SK-N-SH treated with all-trans-retinoic acid at 6 μM for 48 hours (cell line): ENCODE results near the gene ARID5B.

Source experiments
- ATAC-seq: fragments of 200-7000 bp; cut with Tn5 transposase; 3 replicates; pipeline ENCODE4 v1.9.1; 2020; ENCODE audit warnings: mild to moderate bottlenecking, moderate library complexity
- ARNTL ChIP-seq: fragments of 450-650 bp; formaldehyde crosslinking; IDR thresholded peaks from 2 replicates; pipeline ENCODE4 v1.5.0; 2020; ENCODE audit warnings: low read depth, mild to moderate bottlenecking, moderate library complexity, borderline replicate concordance
- CSDC2 ChIP-seq: fragments of 250-450 bp; sonication (Bioruptor Pico); IDR thresholded peaks from 2 replicates; pipeline ENCODE4 v1.5.0; 2020; ENCODE audit warnings: mild to moderate bottlenecking, moderate library complexity
- ESRRG ChIP-seq: fragments of 250-450 bp; sonication (Bioruptor Pico); IDR thresholded peaks from 2 replicates; pipeline ENCODE4 v1.6.1; 2021; ENCODE audit warnings: mild to moderate bottlenecking
- ISL1 ChIP-seq: fragments of 250-450 bp; sonication (Bioruptor Pico); IDR thresholded peaks from 2 replicates; pipeline ENCODE4 v2.1.2; 2022; ENCODE audit warnings: mild to moderate bottlenecking, moderate library complexity
- OSR1 ChIP-seq: fragments of 250-450 bp; sonication (Bioruptor Pico); IDR thresholded peaks from 2 replicates; pipeline ENCODE4 v1.8.0; 2022; ENCODE audit warnings: moderate library complexity, mild to moderate bottlenecking, inconsistent platforms
- PPARA ChIP-seq: fragments of 250-450 bp; sonication (Bioruptor Pico); IDR thresholded peaks from 2 replicates; pipeline ENCODE4 v1.5.0; 2020; ENCODE audit warnings: mild to moderate bottlenecking, borderline replicate concordance
- RARB ChIP-seq: fragments of 250-450 bp; sonication (Bioruptor Pico); IDR thresholded peaks from 2 replicates; pipeline ENCODE4 v1.8.0; 2021; ENCODE audit warnings: mild to moderate bottlenecking, moderate library complexity
- SNAI2 ChIP-seq: fragments of 250-450 bp; sonication (Bioruptor Pico); IDR thresholded peaks from 2 replicates; pipeline ENCODE4 v1.5.0; 2020; ENCODE audit warnings: mild to moderate bottlenecking, moderate library complexity
- TCF4 ChIP-seq: fragments of 250-450 bp; sonication (Bioruptor Pico); IDR thresholded peaks from 2 replicates; pipeline ENCODE4 v1.8.0; 2021; ENCODE audit warnings: mild to moderate bottlenecking, moderate library complexity, borderline replicate concordance
- TOX ChIP-seq: fragments of 250-450 bp; sonication (Bioruptor Pico); IDR thresholded peaks from 2 replicates; pipeline ENCODE4 v1.8.0; 2021; ENCODE audit warnings: mild to moderate bottlenecking, moderate library complexity, borderline replicate concordance
- ZC3H10 ChIP-seq: fragments of 250-450 bp; sonication (Bioruptor Pico); IDR thresholded peaks from 2 replicates; pipeline ENCODE4 v1.5.1; 2021; ENCODE audit warnings: mild to moderate bottlenecking, moderate library complexity
- ZFP3 ChIP-seq: fragments of 250-450 bp; sonication (Bioruptor Pico); IDR thresholded peaks from 2 replicates; pipeline ENCODE4 v1.5.0; 2020; ENCODE audit warnings: mild to moderate bottlenecking, moderate library complexity
- ZFP30 ChIP-seq: fragments of 450-650 bp; formaldehyde crosslinking; IDR thresholded peaks from 2 replicates; pipeline ENCODE4 v1.5.0; 2022; ENCODE audit warnings: mild to moderate bottlenecking, moderate library complexity
- ZNF565 ChIP-seq: fragments of 450-650 bp; formaldehyde crosslinking; conservative IDR thresholded peaks from 2 replicates; pipeline ENCODE4 v1.5.0; 2020; ENCODE audit warnings: low read depth, mild to moderate bottlenecking, moderate library complexity
- ZNF70 ChIP-seq: fragments of 450-650 bp; formaldehyde crosslinking; IDR thresholded peaks from 2 replicates; pipeline ENCODE4 v1.5.0; 2020; ENCODE audit warnings: mild to moderate bottlenecking, moderate library complexity
- TF ChIP-seq, protein P1 (sequence below): fragments of 250-450 bp; sonication (Bioruptor Pico); IDR thresholded peaks from 2 replicates; pipeline ENCODE4 v1.5.0; 2020; ENCODE audit warnings: mild to moderate bottlenecking, moderate library complexity
- TF ChIP-seq, protein P2 (sequence below): fragments of 250-450 bp; sonication (Bioruptor Pico); IDR thresholded peaks from 2 replicates; pipeline ENCODE4 v1.5.1; 2020; ENCODE audit warnings: low read depth, mild to moderate bottlenecking, moderate library complexity
- TF ChIP-seq, protein P3 (sequence below): fragments of 250-450 bp; sonication (Bioruptor Pico); IDR thresholded peaks from 2 replicates; pipeline ENCODE4 v1.5.1; 2021; ENCODE audit warnings: mild to moderate bottlenecking, moderate library complexity
- TF ChIP-seq, protein P4 (sequence below): fragments of 250-450 bp; sonication (Bioruptor Pico); IDR thresholded peaks from 2 replicates; pipeline ENCODE4 v1.8.0; 2020; ENCODE audit warnings: mild to moderate bottlenecking, moderate library complexity, borderline replicate concordance
- TF ChIP-seq, protein P5 (sequence below): fragments of 250-450 bp; sonication (Bioruptor Pico); IDR thresholded peaks from 2 replicates; pipeline ENCODE4 v1.8.0; 2021; ENCODE audit warnings: low read depth, mild to moderate bottlenecking, moderate library complexity, borderline replicate concordance

The ARID5B gene

DNA sequence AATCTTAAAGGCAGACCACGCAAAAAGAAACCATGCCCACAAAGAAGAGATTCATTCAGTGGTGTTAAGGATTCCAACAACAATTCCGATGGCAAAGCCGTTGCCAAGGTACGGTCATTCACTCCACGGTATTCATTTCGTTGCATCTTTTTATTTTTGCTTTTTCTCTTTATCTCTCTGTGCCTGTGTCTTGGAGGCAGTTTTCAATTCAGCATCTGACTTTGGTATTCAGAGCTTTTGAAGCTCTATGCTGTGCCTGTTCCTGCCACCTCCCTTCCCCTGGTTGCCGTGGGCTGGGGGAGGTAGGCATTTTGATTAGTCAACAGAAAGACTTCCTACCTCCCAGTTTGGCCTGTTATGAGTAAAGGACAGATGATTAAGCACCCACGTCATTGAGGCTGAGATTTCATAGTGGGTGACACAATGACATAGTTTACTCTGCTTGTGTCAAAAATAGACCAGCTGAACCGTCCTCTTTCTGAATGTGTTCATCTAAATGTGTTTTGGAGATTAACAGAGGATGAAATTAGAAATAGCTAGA, 149.5 kb downstream of the ARID5B start:
- TF ChIP-seq RARB (CRISPR knock-in tag): no peak
- 0 out of 2 replicates have a peak, but pooled peaks have one; percentile 27 for TF ChIP-seq ESRRG (CRISPR knock-in tag)
- TF ChIP-seq ARNTL (CRISPR knock-in tag): no peak
- TF ChIP-seq, protein P1, sequence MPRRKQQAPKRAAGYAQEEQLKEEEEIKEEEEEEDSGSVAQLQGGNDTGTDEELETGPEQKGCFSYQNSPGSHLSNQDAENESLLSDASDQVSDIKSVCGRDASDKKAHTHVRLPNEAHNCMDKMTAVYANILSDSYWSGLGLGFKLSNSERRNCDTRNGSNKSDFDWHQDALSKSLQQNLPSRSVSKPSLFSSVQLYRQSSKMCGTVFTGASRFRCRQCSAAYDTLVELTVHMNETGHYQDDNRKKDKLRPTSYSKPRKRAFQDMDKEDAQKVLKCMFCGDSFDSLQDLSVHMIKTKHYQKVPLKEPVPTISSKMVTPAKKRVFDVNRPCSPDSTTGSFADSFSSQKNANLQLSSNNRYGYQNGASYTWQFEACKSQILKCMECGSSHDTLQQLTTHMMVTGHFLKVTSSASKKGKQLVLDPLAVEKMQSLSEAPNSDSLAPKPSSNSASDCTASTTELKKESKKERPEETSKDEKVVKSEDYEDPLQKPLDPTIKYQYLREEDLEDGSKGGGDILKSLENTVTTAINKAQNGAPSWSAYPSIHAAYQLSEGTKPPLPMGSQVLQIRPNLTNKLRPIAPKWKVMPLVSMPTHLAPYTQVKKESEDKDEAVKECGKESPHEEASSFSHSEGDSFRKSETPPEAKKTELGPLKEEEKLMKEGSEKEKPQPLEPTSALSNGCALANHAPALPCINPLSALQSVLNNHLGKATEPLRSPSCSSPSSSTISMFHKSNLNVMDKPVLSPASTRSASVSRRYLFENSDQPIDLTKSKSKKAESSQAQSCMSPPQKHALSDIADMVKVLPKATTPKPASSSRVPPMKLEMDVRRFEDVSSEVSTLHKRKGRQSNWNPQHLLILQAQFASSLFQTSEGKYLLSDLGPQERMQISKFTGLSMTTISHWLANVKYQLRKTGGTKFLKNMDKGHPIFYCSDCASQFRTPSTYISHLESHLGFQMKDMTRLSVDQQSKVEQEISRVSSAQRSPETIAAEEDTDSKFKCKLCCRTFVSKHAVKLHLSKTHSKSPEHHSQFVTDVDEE (CRISPR knock-in tag): no peak
- no peak for TF ChIP-seq ZFP3 (CRISPR knock-in tag)
- TF ChIP-seq ISL1 (CRISPR knock-in tag): 0 out of 2 replicates have a peak, but pooled peaks have one; percentile 17
- TF ChIP-seq OSR1 (CRISPR knock-in tag): no peak
- TF ChIP-seq, all 23 proteins: peak for 2
- ATAC-seq: peak; percentile 46

DNA sequence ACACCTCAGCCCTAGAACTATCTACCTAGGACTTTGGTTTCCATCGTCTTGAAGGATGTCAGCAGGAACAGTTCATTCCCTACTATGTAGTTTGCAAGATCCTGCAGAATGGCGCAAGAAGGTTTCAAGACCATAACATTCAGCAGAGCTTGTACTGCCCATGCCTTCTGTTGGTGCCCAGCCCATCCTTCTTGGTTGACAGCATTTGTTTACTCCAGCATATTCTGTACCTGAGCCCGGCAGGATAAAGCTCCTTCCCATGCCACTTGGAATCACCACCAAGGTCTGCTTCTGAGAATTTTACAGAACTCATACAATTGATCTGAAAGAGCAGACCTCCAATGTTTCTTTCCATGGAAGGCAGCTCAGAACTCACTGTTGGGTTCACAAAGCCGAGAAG, 150.8 kb downstream of the ARID5B start:
- ATAC-seq: no peak
- no peak for TF ChIP-seq ZNF565
- no peak for TF ChIP-seq ZFP3 (CRISPR knock-in tag)
- no peak for TF ChIP-seq ISL1 (CRISPR knock-in tag)
- no peak for TF ChIP-seq ARNTL (CRISPR knock-in tag)
- TF ChIP-seq SNAI2 (CRISPR knock-in tag): no peak
- no peak for TF ChIP-seq OSR1 (CRISPR knock-in tag)

DNA sequence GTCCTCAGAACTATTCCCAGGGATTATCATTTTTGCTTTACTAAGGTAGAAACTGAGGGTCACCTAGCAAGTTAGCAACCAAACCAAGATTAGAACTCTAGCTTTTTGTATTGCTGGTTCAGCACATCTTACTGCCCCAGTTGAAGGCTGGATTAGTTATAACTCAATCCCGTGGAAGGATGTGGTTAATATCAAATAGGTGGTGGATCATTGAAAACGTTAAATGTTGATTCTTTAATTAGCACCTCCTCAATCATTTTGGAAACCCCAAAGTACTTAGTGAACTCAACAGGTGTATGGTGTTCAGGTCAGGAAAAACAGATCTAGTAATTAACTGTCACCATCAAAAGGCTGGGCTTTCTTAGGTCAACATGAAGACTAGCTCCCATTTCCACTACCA, 152.4 kb downstream of the ARID5B start:
- no peak for ATAC-seq
- TF ChIP-seq, protein P2, sequence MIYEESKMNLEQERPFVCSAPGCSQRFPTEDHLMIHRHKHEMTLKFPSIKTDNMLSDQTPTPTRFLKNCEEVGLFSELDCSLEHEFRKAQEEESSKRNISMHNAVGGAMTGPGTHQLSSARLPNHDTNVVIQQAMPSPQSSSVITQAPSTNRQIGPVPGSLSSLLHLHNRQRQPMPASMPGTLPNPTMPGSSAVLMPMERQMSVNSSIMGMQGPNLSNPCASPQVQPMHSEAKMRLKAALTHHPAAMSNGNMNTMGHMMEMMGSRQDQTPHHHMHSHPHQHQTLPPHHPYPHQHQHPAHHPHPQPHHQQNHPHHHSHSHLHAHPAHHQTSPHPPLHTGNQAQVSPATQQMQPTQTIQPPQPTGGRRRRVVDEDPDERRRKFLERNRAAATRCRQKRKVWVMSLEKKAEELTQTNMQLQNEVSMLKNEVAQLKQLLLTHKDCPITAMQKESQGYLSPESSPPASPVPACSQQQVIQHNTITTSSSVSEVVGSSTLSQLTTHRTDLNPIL (CRISPR knock-in tag): no peak
- TF ChIP-seq, protein P3, sequence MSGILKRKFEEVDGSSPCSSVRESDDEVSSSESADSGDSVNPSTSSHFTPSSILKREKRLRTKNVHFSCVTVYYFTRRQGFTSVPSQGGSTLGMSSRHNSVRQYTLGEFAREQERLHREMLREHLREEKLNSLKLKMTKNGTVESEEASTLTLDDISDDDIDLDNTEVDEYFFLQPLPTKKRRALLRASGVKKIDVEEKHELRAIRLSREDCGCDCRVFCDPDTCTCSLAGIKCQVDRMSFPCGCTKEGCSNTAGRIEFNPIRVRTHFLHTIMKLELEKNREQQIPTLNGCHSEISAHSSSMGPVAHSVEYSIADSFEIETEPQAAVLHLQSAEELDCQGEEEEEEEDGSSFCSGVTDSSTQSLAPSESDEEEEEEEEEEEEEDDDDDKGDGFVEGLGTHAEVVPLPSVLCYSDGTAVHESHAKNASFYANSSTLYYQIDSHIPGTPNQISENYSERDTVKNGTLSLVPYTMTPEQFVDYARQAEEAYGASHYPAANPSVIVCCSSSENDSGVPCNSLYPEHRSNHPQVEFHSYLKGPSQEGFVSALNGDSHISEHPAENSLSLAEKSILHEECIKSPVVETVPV: no peak
- TF ChIP-seq ARNTL (CRISPR knock-in tag) (no peak), TOX (no peak), ZNF70 (CRISPR knock-in tag) (no peak), TCF4 (CRISPR knock-in tag) (no peak), CSDC2 (CRISPR knock-in tag) (no peak), SNAI2 (CRISPR knock-in tag) (no peak), ZFP30 (CRISPR knock-in tag) (no peak), PPARA (CRISPR knock-in tag) (no peak), ZC3H10 (no peak), ZNF565 (no peak), OSR1 (CRISPR knock-in tag) (no peak), ISL1 (CRISPR knock-in tag) (no peak)
- TF ChIP-seq, protein P4, sequence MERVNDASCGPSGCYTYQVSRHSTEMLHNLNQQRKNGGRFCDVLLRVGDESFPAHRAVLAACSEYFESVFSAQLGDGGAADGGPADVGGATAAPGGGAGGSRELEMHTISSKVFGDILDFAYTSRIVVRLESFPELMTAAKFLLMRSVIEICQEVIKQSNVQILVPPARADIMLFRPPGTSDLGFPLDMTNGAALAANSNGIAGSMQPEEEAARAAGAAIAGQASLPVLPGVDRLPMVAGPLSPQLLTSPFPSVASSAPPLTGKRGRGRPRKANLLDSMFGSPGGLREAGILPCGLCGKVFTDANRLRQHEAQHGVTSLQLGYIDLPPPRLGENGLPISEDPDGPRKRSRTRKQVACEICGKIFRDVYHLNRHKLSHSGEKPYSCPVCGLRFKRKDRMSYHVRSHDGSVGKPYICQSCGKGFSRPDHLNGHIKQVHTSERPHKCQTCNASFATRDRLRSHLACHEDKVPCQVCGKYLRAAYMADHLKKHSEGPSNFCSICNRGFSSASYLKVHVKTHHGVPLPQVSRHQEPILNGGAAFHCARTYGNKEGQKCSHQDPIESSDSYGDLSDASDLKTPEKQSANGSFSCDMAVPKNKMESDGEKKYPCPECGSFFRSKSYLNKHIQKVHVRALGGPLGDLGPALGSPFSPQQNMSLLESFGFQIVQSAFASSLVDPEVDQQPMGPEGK (CRISPR knock-in tag): no peak
- TF ChIP-seq, protein P1 (CRISPR knock-in tag): no peak
- TF ChIP-seq, protein P5, sequence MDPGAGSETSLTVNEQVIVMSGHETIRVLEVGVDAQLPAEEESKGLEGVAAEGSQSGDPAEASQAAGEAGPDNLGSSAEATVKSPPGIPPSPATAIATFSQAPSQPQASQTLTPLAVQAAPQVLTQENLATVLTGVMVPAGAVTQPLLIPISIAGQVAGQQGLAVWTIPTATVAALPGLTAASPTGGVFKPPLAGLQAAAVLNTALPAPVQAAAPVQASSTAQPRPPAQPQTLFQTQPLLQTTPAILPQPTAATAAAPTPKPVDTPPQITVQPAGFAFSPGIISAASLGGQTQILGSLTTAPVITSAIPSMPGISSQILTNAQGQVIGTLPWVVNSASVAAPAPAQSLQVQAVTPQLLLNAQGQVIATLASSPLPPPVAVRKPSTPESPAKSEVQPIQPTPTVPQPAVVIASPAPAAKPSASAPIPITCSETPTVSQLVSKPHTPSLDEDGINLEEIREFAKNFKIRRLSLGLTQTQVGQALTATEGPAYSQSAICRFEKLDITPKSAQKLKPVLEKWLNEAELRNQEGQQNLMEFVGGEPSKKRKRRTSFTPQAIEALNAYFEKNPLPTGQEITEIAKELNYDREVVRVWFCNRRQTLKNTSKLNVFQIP (CRISPR knock-in tag): no peak
